K562 (cell line): ENCODE results near the gene STAT6. TPM values are rescaled to one million over a fixed set of nuclear protein-coding genes. Genes with fewer than 3 reads are reported as not detected.

Experiments used
- ATAC-seq: fragments of 200-7000 bp; cut with Tn5 transposase; 3 replicates; pipeline ENCODE4 v1.9.1; 2020; ENCODE audit warnings: moderate library complexity
- BruUV-seq: library from RNA; stranded (reverse); fragments of 400-500 nt; replicated peaks from 2 replicates; lab custom pipeline; 2021; lab: Mats Ljungman, UMichigan
- CTCF ChIA-PET: fragments of 300-600 bp; formaldehyde crosslinking; extraction: SDS; loops from one replicate; lab custom pipeline; 2021; ENCODE audit warnings: low intra/inter-chr PET ratio; lab: Yijun Ruan, JAX
- POLR2A ChIA-PET: fragments of 300-600, 350-650 bp; sonication (Branson Sonifier 250); formaldehyde crosslinking; extraction: SDS; loops from one replicate; lab custom pipeline; 2021; ENCODE audit warnings: antibody characterized with exemption, inconsistent platforms; lab: Yijun Ruan, JAX
- DNase-seq, 4 experiments: peaks; one replicate each; pipeline versions ENCODE4 v3.0.0 to v3.0.0-alpha.2; 2011 to 2018; ENCODE audit warnings: low spot score in 3 of 4, mixed read lengths in 3 of 4; ENCODE audit errors: extremely low read depth in 1 of 4
- FAIRE-seq: peaks from 2 replicates; lab custom pipeline; 2011; peaks lifted over from hg19 to GRCh38; lab: Jason Lieb, UNC
- H2AFZ ChIP-seq: 2 replicates; pipeline ENCODE4 v1.6.0; 2011; ENCODE audit warnings: low read depth, low read length, control low read depth, inconsistent platforms
- H3K27ac ChIP-seq: fragments of 200-600 bp; 3 replicates; pipeline ENCODE4 v1.8.0; 2011; ENCODE audit warnings: low read depth, mild to moderate bottlenecking, control low read depth, inconsistent platforms, low read length, moderate library complexity, mixed read lengths; ENCODE audit errors: extremely low read depth
- H3K27me3 ChIP-seq, 2 experiments: fragments of 300-600 bp in 1 of 2; 2 replicates in 1 of 2; 3 replicates in 1 of 2; pipeline versions ENCODE4 v1.6.0 to v1.8.0; 2011; ENCODE audit warnings: inconsistent platforms in 2 of 2, low read length in 2 of 2, mild to moderate bottlenecking in 1 of 2, mixed read lengths in 1 of 2, moderate library complexity in 1 of 2; ENCODE audit not compliant: control insufficient read depth in 2 of 2, insufficient read depth in 2 of 2
- H3K36me3 ChIP-seq: fragments of 300-600 bp; 3 replicates; pipeline ENCODE4 v1.8.0; 2011; ENCODE audit warnings: mild to moderate bottlenecking, low read length, inconsistent platforms; ENCODE audit not compliant: control insufficient read depth, insufficient read depth
- H3K4me1 ChIP-seq, 2 experiments: fragments of 200-600 bp in 1 of 2; replicated peaks in 1 of 2; 2 replicates in 1 of 2; 3 replicates in 1 of 2; pipeline versions ENCODE4 v1.5.1 to v1.8.0; 2011; ENCODE audit warnings: inconsistent platforms in 2 of 2, low read length in 2 of 2, mild to moderate bottlenecking in 1 of 2, mixed read lengths in 1 of 2, moderate library complexity in 1 of 2; ENCODE audit not compliant: control insufficient read depth in 2 of 2, insufficient read depth in 2 of 2
- H3K4me2 ChIP-seq: 2 replicates; pipeline ENCODE4 v1.6.1; 2011; ENCODE audit warnings: low read length, control low read depth, inconsistent platforms, mixed read lengths; ENCODE audit not compliant: insufficient read depth
- H3K4me3 ChIP-seq: fragments of 200-600 bp; sonication (generic), shearing (Covaris generic); 2 replicates; pipeline ENCODE4 v1.5.1; 2016; ENCODE audit warnings: control low read depth, inconsistent platforms
- H3K79me2 ChIP-seq: fragments of 200-600 bp; 3 replicates; pipeline ENCODE4 v1.8.0; 2011; ENCODE audit warnings: low read length, inconsistent platforms; ENCODE audit not compliant: control insufficient read depth, insufficient read depth
- H3K9ac ChIP-seq, 2 experiments: 2 replicates each; pipeline versions ENCODE4 v1.6.0 to v1.6.1; 2011; ENCODE audit warnings: low read depth in 2 of 2, low read length in 2 of 2, control low read depth in 1 of 2, inconsistent platforms in 1 of 2, mild to moderate bottlenecking in 1 of 2, mixed read lengths in 1 of 2; ENCODE audit not compliant: insufficient read depth in 1 of 2
- H3K9me1 ChIP-seq: one replicate; pipeline ENCODE4 v1.6.0; 2011; ENCODE audit warnings: inconsistent platforms, mild to moderate bottlenecking, low read length, moderate library complexity; ENCODE audit not compliant: control insufficient read depth, insufficient read depth
- H3K9me3 ChIP-seq: replicated peaks from 2 replicates; pipeline ENCODE4 v1.5.1; 2011; ENCODE audit warnings: low read depth, low read length, inconsistent platforms; ENCODE audit not compliant: control insufficient read depth, insufficient read depth
- H4K20me1 ChIP-seq: replicated peaks from 2 replicates; pipeline ENCODE4 v1.6.1; 2011; ENCODE audit warnings: low read length, inconsistent platforms, mixed read lengths; ENCODE audit not compliant: control insufficient read depth, insufficient read depth
- CEBPG ChIP-seq, 3 experiments: fragments of 200-800 bp in 1 of 3; sonication (Bioruptor generic) in 1 of 3; sonication (generic) in 1 of 3; formaldehyde crosslinking in 1 of 3; IDR thresholded peaks in 2 of 3; conservative IDR thresholded peaks in 1 of 3; 2 replicates each; pipeline versions ENCODE4 v1.6.1 to v1.8.0; 2016 to 2022; ENCODE audit warnings: missing compliant biosample characterization in 2 of 3, missing genetic modification characterization in 2 of 3, mild to moderate bottlenecking in 1 of 3, missing genetic modification reagents in 1 of 3
- CXXC5 ChIP-seq: fragments of 250-450 bp; sonication (Bioruptor Pico); IDR thresholded peaks from 2 replicates; pipeline ENCODE4 v1.8.0; 2022; ENCODE audit warnings: inconsistent platforms, mild to moderate bottlenecking, moderate library complexity
- EP400 ChIP-seq: fragments of 450-650 bp; IDR thresholded peaks from 2 replicates; pipeline ENCODE4 v1.6.1; 2017; ENCODE audit warnings: antibody characterized with exemption, mild to moderate bottlenecking, moderate library complexity
- FOXA3 ChIP-seq, 2 experiments: fragments of 450-650 bp in 1 of 2; sonication (generic) in 1 of 2; formaldehyde crosslinking; IDR thresholded peaks in 1 of 2; conservative IDR thresholded peaks in 1 of 2; 2 replicates each; pipeline versions ENCODE4 v1.4.0 to v1.8.0; 2020 to 2022; ENCODE audit warnings: mild to moderate bottlenecking in 2 of 2, missing genetic modification reagents in 1 of 2
- ILF3 ChIP-seq: fragments of 450-650 bp; IDR thresholded peaks from 2 replicates; pipeline ENCODE4 v1.6.1; 2018; ENCODE audit warnings: antibody characterized with exemption, mild to moderate bottlenecking, moderate library complexity, borderline replicate concordance
- MEF2D ChIP-seq: conservative IDR thresholded peaks from 2 replicates; pipeline ENCODE4 v1.6.1; 2016; ENCODE audit warnings: low read depth, missing genetic modification characterization, missing compliant biosample characterization
- NCOA4 ChIP-seq: fragments of 450-650 bp; IDR thresholded peaks from 2 replicates; pipeline ENCODE4 v1.6.1; 2018; ENCODE audit warnings: mild to moderate bottlenecking; ENCODE audit not compliant: partially characterized antibody
- NCOR1 ChIP-seq: fragments of 450-650 bp; IDR thresholded peaks from 2 replicates; pipeline ENCODE4 v1.6.1; 2016; ENCODE audit warnings: mild to moderate bottlenecking, moderate library complexity
- NFATC3 ChIP-seq: fragments of 450-650 bp; IDR thresholded peaks from 2 replicates; pipeline ENCODE4 v1.6.1; 2017; ENCODE audit warnings: mild to moderate bottlenecking
- PTBP1 ChIP-seq: fragments of 200-400 bp; formaldehyde crosslinking; IDR thresholded peaks from 2 replicates; pipeline ENCODE4 v1.6.1; 2017; ENCODE audit warnings: low read depth, low read length
- RBM34 ChIP-seq: fragments of 200-400 bp; formaldehyde crosslinking; IDR thresholded peaks from 2 replicates; pipeline ENCODE4 v1.6.1; 2018; ENCODE audit warnings: low read length, borderline replicate concordance; ENCODE audit not compliant: insufficient read depth
- U2AF1 ChIP-seq: fragments of 200-400 bp; formaldehyde crosslinking; optimal IDR thresholded peaks from 2 replicates; pipeline ENCODE3; 2017; ENCODE audit warnings: mild to moderate bottlenecking, low read depth, low read length, moderate library complexity
- WHSC1 ChIP-seq: IDR thresholded peaks from one replicate; pipeline ENCODE4 v1.6.1; 2012; ENCODE audit warnings: low read length, control low read depth, inconsistent platforms
- ZFP36 ChIP-seq: fragments of 150-350 bp; IDR thresholded peaks from 2 replicates; pipeline ENCODE4 v1.6.1; 2018; ENCODE audit warnings: low read length, low read depth; ENCODE audit not compliant: partially characterized antibody
- ZNF282 ChIP-seq: sonication (generic); formaldehyde crosslinking; IDR thresholded peaks from 2 replicates; pipeline ENCODE4 v1.8.1; 2023; ENCODE audit warnings: missing genetic modification reagents
- ZNF77 ChIP-seq: fragments of 250-450 bp; sonication (Bioruptor Pico); IDR thresholded peaks from 2 replicates; pipeline ENCODE4 v1.5.0; 2020
- WGBS: fragments of 100-300 bp; shearing (Covaris generic); methylation state at CpG from one replicate; pipeline ENCODE4 v1.1.6; 2016; ENCODE audit warnings: low coverage, mixed read lengths; ENCODE audit not compliant: insufficient coverage; ENCODE audit errors: missing lambda C conversion rate; 5-methylcytosine and 5-hydroxymethylcytosine counted together
- in situ Hi-C: fragments of 300-500 bp; cut with MboI; formaldehyde crosslinking; loops from 4 replicates; pipeline ENCODE4 v1.15.0; 2018; ENCODE audit warnings: inconsistent platforms, mixed read lengths
- intact Hi-C: fragments of 100-400 bp; cut with micrococcal nuclease; formaldehyde crosslinking; loops from 2 replicates; pipeline ENCODE4 v1.14.2; 2022
- polyA plus RNA-seq, 8 experiments: library from polyadenylated mRNA; depleted of rRNA in 4 of 8; stranded (reverse) in 5 of 8; unstranded in 3 of 8; fragments of >200 nt; fragmentation: Nextera tagmentation in 2 of 8; fragmentation: Illumina TruSeq in 1 of 8; extraction: Ambion mirVana in 2 of 8; extraction: Trizol in 1 of 8; gene quantifications; 2 replicates each; pipeline versions ENCODE4 v1.2.1 to v1.2.3, GENCODE V29; 2011 to 2014; ENCODE audit warnings: inconsistent platforms in 1 of 8, missing spikeins in 1 of 8
- total RNA-seq, 7 experiments: library from RNA; depleted of rRNA in 6 of 7; stranded (reverse); fragments of >200 nt in 6 of 7; fragmentation: Illumina TruSeq in 2 of 7; extraction: Trizol in 2 of 7; gene quantifications; 2 replicates each; pipeline versions ENCODE4 v1.2.1 to v1.2.3, GENCODE V29; 2011 to 2021; ENCODE audit warnings: low replicate concordance in 1 of 7
- TF ChIP-seq, protein P1 (sequence below): sonication (generic); formaldehyde crosslinking; IDR thresholded peaks from 2 replicates; pipeline ENCODE4 v1.4.0; 2020; ENCODE audit warnings: mild to moderate bottlenecking, missing genetic modification reagents

Gene STAT6
- total and polyA plus RNA-seq, 9 of the 15 experiments (the other 6 are each of a cell fraction or from before 2014, with no cell fraction given): 2.4 to 49.5 (median 26.5) TPM

DNA sequence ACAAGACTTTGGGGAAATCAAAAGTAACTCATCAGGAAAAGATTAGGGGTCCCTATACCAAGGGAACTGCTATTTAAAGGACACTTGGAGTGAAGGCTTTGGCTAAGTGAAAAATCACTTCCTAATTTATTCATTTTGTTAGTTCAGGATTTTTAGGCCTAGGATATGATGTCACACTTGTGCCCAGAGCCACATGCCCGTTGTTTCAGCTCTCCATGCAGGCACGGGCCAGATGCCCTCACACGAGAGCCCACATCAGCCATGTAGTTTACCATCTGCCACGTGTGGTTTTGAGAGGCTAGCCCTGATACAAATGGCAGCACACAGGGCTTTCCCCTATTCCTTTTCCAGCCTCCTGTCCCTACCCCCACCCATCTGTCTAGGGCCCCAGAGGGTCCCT lies 48.1 kb upstream of the STAT6 start:
- Histone ChIP-seq H2AFZ (no peak overlapping the region), H3K9me3 (no peaks in the 10 kb centered on the region), H3K9ac (no peak overlapping the region), H3K27ac (no peak overlapping the region), H4K20me1 (no peaks in the 10 kb centered on the region), H3K4me3 (no peak overlapping the region)
- 13% methylated on average over 4 of the region's 4 CpGs for WGBS
- ATAC-seq: no peak
- in situ Hi-C loops: no loop called here
- POLR2A ChIA-PET: interaction anchor here (0.6 to 1.3 kb wide), 4 partner anchors 9 to 503 kb away, joined by 3 to 4 read pairs (median 4); partner anchors contain the start of gene STAT6
- TF ChIP-seq NFATC3: no peak
- TF ChIP-seq NCOA4: no peak
- no peak for TF ChIP-seq CEBPG (CRISPR knock-in tag; IDR thresholded peaks at IDR 0.05)
- TF ChIP-seq CEBPG (tag; conservative IDR thresholded peaks at IDR 0.05 in 1 of 2, IDR thresholded peaks at IDR 0.05 in 1 of 2): no peak
- TF ChIP-seq FOXA3 (CRISPR knock-in tag; conservative IDR thresholded peaks at IDR 0.05 in 1 of 2, IDR thresholded peaks at IDR 0.05 in 1 of 2): no peak
- TF ChIP-seq MEF2D (tag): no peak
- TF ChIP-seq WHSC1: no peak
- no peak for TF ChIP-seq CXXC5 (CRISPR knock-in tag)
- no peak for TF ChIP-seq RBM34
- TF ChIP-seq ZNF282 (CRISPR knock-in tag): no peak
- TF ChIP-seq ZNF77 (CRISPR knock-in tag): no peak
- TF ChIP-seq EP400: no peak
- TF ChIP-seq, protein P1, sequence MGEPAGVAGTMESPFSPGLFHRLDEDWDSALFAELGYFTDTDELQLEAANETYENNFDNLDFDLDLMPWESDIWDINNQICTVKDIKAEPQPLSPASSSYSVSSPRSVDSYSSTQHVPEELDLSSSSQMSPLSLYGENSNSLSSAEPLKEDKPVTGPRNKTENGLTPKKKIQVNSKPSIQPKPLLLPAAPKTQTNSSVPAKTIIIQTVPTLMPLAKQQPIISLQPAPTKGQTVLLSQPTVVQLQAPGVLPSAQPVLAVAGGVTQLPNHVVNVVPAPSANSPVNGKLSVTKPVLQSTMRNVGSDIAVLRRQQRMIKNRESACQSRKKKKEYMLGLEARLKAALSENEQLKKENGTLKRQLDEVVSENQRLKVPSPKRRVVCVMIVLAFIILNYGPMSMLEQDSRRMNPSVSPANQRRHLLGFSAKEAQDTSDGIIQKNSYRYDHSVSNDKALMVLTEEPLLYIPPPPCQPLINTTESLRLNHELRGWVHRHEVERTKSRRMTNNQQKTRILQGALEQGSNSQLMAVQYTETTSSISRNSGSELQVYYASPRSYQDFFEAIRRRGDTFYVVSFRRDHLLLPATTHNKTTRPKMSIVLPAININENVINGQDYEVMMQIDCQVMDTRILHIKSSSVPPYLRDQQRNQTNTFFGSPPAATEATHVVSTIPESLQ: no peak
- TF ChIP-seq PTBP1: no peak
- TF ChIP-seq NCOR1: no peak
- no peak for TF ChIP-seq U2AF1
- TF ChIP-seq ZFP36: no peak
- TF ChIP-seq ILF3: no peak
- TF ChIP-seq, all 486 proteins: peak for 0
- FAIRE-seq (no peak), DNase-seq (no peak)
- Histone ChIP-seq H3K9me1 (no peaks in the 10 kb centered on the region), H3K36me3 (no peaks in the 10 kb centered on the region), H3K4me2 (no peak overlapping the region), H3K27me3 (peaks cover 42 to 61% of the 10 kb centered on the region in 2 experiments), H3K79me2 (no peaks in the 10 kb centered on the region), H3K4me1 (peaks cover 10 to 11% of the 10 kb centered on the region in 2 experiments)
- intact Hi-C loops: no loop called here
- CTCF ChIA-PET: no interaction called here
- no TSS peak for BruUV-seq
